Esophagus muscularis mucosa (tissue), 4 donors: ENCODE results near the gene NT5C3A. TPM values are rescaled to one million over a fixed set of nuclear protein-coding genes. Genes with fewer than 3 reads are reported as not detected.
"Not testable (repeated sequence)": the region's sequence is repeated elsewhere in the genome, so short reads cannot be mapped to it uniquely, and the experiment has no call there.

ENCODE experiments used
- DNase-seq: peaks from one replicate; pipeline ENCODE4 v3.0.0-alpha.2; 2017; ENCODE audit errors: extremely low spot score
- H3K27ac ChIP-seq, 4 donors: fragments of 200-600 bp; sonication (generic); replicated peaks in 1 of 4; 1 replicate in 3 of 4; 2 replicates in 1 of 4; pipeline ENCODE4 v1.5.1; 2016 to 2019; ENCODE audit warnings: mild to moderate bottlenecking in 1 of 4
- H3K27me3 ChIP-seq, 4 donors: fragments of 200-600 bp; sonication (generic); one replicate each; pipeline versions ENCODE4 v1.5.1 to v1.6.0; 2016 to 2019
- H3K36me3 ChIP-seq, 4 donors: fragments of 200-600 bp; sonication (generic); one replicate each; pipeline ENCODE4 v1.5.1; 2016 to 2019
- H3K4me1 ChIP-seq, 4 donors: fragments of 200-600 bp; sonication (generic); one replicate each; pipeline ENCODE4 v1.5.1; 2016 to 2019
- H3K4me3 ChIP-seq, 4 donors: fragments of 200-600 bp; sonication (generic); 1 replicate in 2 of 4; 2 replicates in 2 of 4; pipeline ENCODE4 v1.5.1; 2016 to 2019; ENCODE audit warnings: mild to moderate bottlenecking in 4 of 4, moderate library complexity in 1 of 4
- H3K9me3 ChIP-seq, 4 donors: fragments of 200-600 bp; sonication (generic); 1 replicate in 3 of 4; 2 replicates in 1 of 4; pipeline ENCODE4 v1.5.1; 2016 to 2019
- CTCF ChIP-seq, 3 experiments: fragments of 200-600 bp in 2 of 3; fragments of 450-650 bp in 1 of 3; sonication (generic) in 2 of 3; IDR thresholded peaks; one replicate each; pipeline ENCODE4 v1.5.1; 2017 to 2019; ENCODE audit warnings: antibody characterized with exemption in 3 of 3, mild to moderate bottlenecking in 2 of 3, moderate library complexity in 1 of 3
- EP300 ChIP-seq: sonication (generic); formaldehyde crosslinking; IDR thresholded peaks from one replicate; pipeline ENCODE4 v1.6.1; 2017; ENCODE audit warnings: antibody characterized with exemption
- POLR2A ChIP-seq: fragments of 450-650 bp; IDR thresholded peaks from one replicate; pipeline ENCODE4 v1.6.1; 2017; ENCODE audit warnings: antibody characterized with exemption, moderate library complexity, mild to moderate bottlenecking, low read depth
- POLR2AphosphoS5 ChIP-seq, 2 donors: sonication (generic); formaldehyde crosslinking; IDR thresholded peaks; one replicate each; pipeline ENCODE4 v1.6.1; 2017; ENCODE audit warnings: antibody characterized with exemption in 2 of 2
- whole genome bisulfite sequencing: methylation state at CpG from one replicate; pipeline ENCODE4 v1.1.5; 2018; 5-methylcytosine and 5-hydroxymethylcytosine counted together
- intact Hi-C: fragments of 100-400 bp; cut with DNase I; formaldehyde crosslinking; loops from one replicate; pipeline ENCODE4 v1.15.1; 2023
- total RNA-seq, 4 donors: library from RNA; depleted of rRNA; stranded (reverse); fragments of >200 nt; gene quantifications; one replicate each; pipeline versions ENCODE4 v1.1.0 to v1.2.1, GENCODE V29; 2016

Gene NT5C3A
- total RNA-seq, 4 donors from 2014 or later, result 13.9 to 22.0 (median 19.7) TPM

- Histone ChIP-seq H3K4me3 (no peak overlapping the region), H3K27ac (no peak overlapping the region), H3K4me1 (peaks cover 12 to 46% (median 43%) of the 10 kb centered on the region in 4 donors), H3K36me3 (no peaks in the 10 kb centered on the region), H3K27me3 (no peaks in the 10 kb centered on the region), H3K9me3 (no peaks in the 10 kb centered on the region)
- WGBS, result 95% methylated on average over 2 of the region's 2 CpGs
- TF ChIP-seq POLR2A (no peak), POLR2AphosphoS5 (IDR thresholded peaks at IDR 0.05) (no peak), CTCF (IDR thresholded peaks at IDR 0.05) (no peak), EP300 (no peak)
- no peak for DNase-seq
- intact Hi-C loops, result no loop called here
Observed at GRCh38 chr7:33035776-33036175, 26.8 kb downstream of the NT5C3A start.

- 95% methylated on average over 4 of the region's 4 CpGs for WGBS
- Histone ChIP-seq H3K9me3 (no peaks in the 10 kb centered on the region), H3K4me3 (no peak overlapping the region), H3K27ac (no peak overlapping the region), H3K27me3 (no peaks in the 10 kb centered on the region), H3K36me3 (peaks cover 9 to 76% (median 42%) of the 10 kb centered on the region in 4 donors), H3K4me1 (no peaks in the 10 kb centered on the region)
- TF ChIP-seq EP300 (no peak), POLR2A (no peak), CTCF (IDR thresholded peaks at IDR 0.05) (no peak), POLR2AphosphoS5 (IDR thresholded peaks at IDR 0.05) (no peak)
- no peak for DNase-seq
- intact Hi-C loops, result no loop called here
Observed at GRCh38 chr7:33024189-33024757, 38.3 kb downstream of the NT5C3A start.

- intact Hi-C loops, result no loop called here
- no peak overlapping the region for H3K27ac ChIP-seq
- no peak for DNase-seq
- no peak for TF ChIP-seq CTCF (IDR thresholded peaks at IDR 0.05)
- peaks cover 10 to 53% (median 42%) of the 10 kb centered on the region in 4 donors for H3K36me3 ChIP-seq
- H3K27me3 ChIP-seq, result no peaks in the 10 kb centered on the region
- no peak overlapping the region for H3K4me3 ChIP-seq
- H3K4me1 ChIP-seq, result no peaks in the 10 kb centered on the region
- H3K9me3 ChIP-seq, result no peaks in the 10 kb centered on the region
Observed at GRCh38 chr7:33012364-33012763, 50.2 kb downstream of the NT5C3A start.

- DNase-seq, result no peak
- no peaks in the 10 kb centered on the region for H3K27me3 ChIP-seq
- H3K27ac ChIP-seq, result no peak overlapping the region
- TF ChIP-seq POLR2AphosphoS5 (IDR thresholded peaks at IDR 0.05) (no peak), CTCF (IDR thresholded peaks at IDR 0.05) (no peak), POLR2A (no peak), EP300 (no peak)
- H3K4me3 ChIP-seq, result no peak overlapping the region
- WGBS, result 100% methylated on average over 2 of the region's 2 CpGs
- H3K9me3 ChIP-seq, result no peaks in the 10 kb centered on the region
- H3K4me1 ChIP-seq, result no peaks in the 10 kb centered on the region
- H3K36me3 ChIP-seq, result peaks cover 3 to 46% (median 30%) of the 10 kb centered on the region in 4 donors
- intact Hi-C loops, result no loop called here
Observed at GRCh38 chr7:33009734-33010133, 52.8 kb downstream of the NT5C3A start.

GRCh38 chr7:33005690-33006089 is 56.9 kb downstream of the NT5C3A start:
- intact Hi-C loops, H3K4me3 ChIP-seq, H3K27ac ChIP-seq, H3K27me3 ChIP-seq, H3K4me1 ChIP-seq, DNase-seq, H3K9me3 ChIP-seq: not testable (repeated sequence)
- H3K36me3 ChIP-seq, result peaks cover 6 to 47% (median 26%) of the 10 kb centered on the region in 4 donors
- WGBS, result 94% methylated on average over 4 of the region's 4 CpGs

- H3K4me3 ChIP-seq, H3K9me3 ChIP-seq, DNase-seq, H3K27me3 ChIP-seq, H3K4me1 ChIP-seq, H3K27ac ChIP-seq, intact Hi-C loops: not testable (repeated sequence)
- H3K36me3 ChIP-seq, result peaks cover 6 to 47% (median 26%) of the 10 kb centered on the region in 4 donors
- 92% methylated on average over 7 of the region's 8 CpGs for WGBS
Observed at GRCh38 chr7:33005193-33005592, 57.4 kb downstream of the NT5C3A start.

GRCh38 chr7:33004104-33004616 is 58.4 kb downstream of the NT5C3A start:
- H3K36me3 ChIP-seq, result peaks cover 6 to 47% (median 26%) of the 10 kb centered on the region in 4 donors
- DNase-seq, H3K4me1 ChIP-seq, H3K27me3 ChIP-seq, H3K4me3 ChIP-seq, H3K27ac ChIP-seq, H3K9me3 ChIP-seq, intact Hi-C loops: not testable (repeated sequence)
- 87% methylated on average over 10 of the region's 10 CpGs for WGBS

- Histone ChIP-seq H3K36me3 (peaks cover 6 to 47% (median 26%) of the 10 kb centered on the region in 4 donors), H3K4me1 (peaks cover 9 to 16% (median 15%) of the 10 kb centered on the region in 4 donors)
- DNase-seq, H3K9me3 ChIP-seq, H3K27ac ChIP-seq, intact Hi-C loops, H3K27me3 ChIP-seq, H3K4me3 ChIP-seq: not testable (repeated sequence)
Observed at GRCh38 chr7:33003111-33003510, 59.5 kb downstream of the NT5C3A start.
